Neural progenitor cell (in vitro differentiated cells): Measurements from ENCODE around the gene AHI1.

Source experiments
- EZH2phosphoT487 ChIP-seq: fragments of 200-600 bp; sonication (generic); IDR thresholded peaks from 2 replicates; pipeline ENCODE4 v1.6.1; 2017; ENCODE audit warnings: antibody characterized with exemption
- TF ChIP-seq, protein P1 (sequence below): fragments of 200-600 bp; sonication (generic); IDR thresholded peaks from 2 replicates; pipeline ENCODE4 v1.5.1; 2017; ENCODE audit warnings: antibody characterized with exemption, mild to moderate bottlenecking

DNA sequence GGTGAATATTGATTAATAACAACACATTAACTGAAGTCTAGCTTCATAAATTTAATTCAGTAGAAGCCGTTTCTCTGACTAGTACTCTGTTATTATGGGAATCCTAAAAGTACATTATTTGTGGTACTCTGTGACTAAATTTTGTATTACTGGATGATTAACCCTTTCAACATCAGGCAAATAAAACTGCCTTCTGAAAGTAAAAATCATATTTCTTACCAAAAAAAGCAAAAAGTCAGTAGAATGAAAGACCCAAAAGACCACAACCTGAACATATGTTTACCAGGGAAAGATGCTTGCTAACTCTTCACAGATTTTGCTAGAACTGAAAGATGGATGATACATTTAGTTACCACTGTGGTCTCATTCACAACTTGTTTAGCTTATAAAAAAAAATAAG, 73.2 kb downstream of the AHI1 start:
- TF ChIP-seq, protein P1, sequence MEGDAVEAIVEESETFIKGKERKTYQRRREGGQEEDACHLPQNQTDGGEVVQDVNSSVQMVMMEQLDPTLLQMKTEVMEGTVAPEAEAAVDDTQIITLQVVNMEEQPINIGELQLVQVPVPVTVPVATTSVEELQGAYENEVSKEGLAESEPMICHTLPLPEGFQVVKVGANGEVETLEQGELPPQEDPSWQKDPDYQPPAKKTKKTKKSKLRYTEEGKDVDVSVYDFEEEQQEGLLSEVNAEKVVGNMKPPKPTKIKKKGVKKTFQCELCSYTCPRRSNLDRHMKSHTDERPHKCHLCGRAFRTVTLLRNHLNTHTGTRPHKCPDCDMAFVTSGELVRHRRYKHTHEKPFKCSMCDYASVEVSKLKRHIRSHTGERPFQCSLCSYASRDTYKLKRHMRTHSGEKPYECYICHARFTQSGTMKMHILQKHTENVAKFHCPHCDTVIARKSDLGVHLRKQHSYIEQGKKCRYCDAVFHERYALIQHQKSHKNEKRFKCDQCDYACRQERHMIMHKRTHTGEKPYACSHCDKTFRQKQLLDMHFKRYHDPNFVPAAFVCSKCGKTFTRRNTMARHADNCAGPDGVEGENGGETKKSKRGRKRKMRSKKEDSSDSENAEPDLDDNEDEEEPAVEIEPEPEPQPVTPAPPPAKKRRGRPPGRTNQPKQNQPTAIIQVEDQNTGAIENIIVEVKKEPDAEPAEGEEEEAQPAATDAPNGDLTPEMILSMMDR = no peak
- no peak for TF ChIP-seq EZH2phosphoT487
